Hypothalamus (tissue), 51 donors: ENCODE data around the gene PCDHGA8.
A peak's percentile ranks its signal among the peaks of the same experiment; 100 is the strongest.
"Not testable (repeated sequence)": the region's sequence is repeated elsewhere in the genome, so short reads cannot be mapped to it uniquely, and the experiment has no call there.

Experiments used
- DNase-seq, 51 donors: peaks; one replicate each; lab custom pipeline; 2025; lab: John Stamatoyannopoulos, UW

Gene PCDHGA8

DNA sequence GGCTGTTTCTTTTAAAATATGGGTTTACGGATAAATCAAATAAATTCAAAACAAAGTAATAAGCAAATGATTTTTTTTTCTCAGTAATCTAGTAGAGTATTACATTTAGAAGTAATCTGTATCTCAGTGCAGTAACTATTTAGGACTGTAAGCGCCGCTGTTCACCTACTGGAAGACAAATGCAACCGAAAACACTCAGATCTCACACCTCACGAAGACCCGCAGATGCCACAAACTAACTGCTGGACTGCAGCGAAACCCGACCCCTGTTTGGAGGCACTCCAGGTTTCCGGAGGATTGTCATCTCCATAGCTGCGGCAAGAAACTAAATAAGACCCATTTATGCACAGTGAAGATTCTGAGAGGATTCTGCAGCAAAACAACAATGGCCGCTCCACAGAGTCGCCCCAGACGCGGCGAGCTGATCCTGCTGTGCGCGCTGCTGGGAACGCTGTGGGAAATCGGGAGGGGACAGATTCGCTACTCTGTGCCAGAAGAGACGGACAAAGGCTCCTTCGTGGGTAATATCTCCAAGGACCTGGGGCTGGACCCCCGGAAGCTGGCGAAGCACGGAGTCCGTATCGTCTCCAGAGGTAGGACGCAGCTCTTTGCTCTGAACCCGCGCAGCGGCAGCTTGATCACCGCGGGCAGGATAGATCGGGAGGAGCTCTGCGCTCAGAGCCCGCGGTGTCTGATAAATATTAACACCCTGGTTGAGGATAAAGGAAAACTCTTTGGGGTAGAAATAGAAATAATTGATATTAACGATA is at the start of gene PCDHGA8:
Gene PCDHGA8, plus strand, starts transcription at position 205 of the 770 bp plus-strand sequence. Its CDS starts 181 bp downstream, at position 386.
- DNase-seq, result no peak

DNA sequence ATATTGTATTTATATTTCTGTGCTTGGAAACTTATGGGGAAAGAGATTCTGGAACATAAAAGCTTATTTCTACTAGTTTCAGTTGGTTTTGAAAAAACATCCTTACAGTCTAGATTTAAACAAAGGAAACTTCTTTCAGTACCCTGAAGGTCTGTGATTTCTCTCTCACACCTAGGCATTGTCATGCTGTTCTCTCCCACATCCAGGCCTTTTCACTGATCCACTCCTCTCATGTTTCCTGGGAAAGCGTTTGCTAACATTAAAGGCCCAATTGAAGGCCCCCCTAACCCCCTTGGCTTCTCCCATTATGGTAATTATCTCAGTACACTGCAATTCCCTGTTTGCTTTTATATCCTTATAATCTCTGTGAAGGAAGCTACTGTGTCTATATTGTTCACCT is 49.7 kb upstream of the PCDHGA8 start:
- DNase-seq, result no peak

DNA sequence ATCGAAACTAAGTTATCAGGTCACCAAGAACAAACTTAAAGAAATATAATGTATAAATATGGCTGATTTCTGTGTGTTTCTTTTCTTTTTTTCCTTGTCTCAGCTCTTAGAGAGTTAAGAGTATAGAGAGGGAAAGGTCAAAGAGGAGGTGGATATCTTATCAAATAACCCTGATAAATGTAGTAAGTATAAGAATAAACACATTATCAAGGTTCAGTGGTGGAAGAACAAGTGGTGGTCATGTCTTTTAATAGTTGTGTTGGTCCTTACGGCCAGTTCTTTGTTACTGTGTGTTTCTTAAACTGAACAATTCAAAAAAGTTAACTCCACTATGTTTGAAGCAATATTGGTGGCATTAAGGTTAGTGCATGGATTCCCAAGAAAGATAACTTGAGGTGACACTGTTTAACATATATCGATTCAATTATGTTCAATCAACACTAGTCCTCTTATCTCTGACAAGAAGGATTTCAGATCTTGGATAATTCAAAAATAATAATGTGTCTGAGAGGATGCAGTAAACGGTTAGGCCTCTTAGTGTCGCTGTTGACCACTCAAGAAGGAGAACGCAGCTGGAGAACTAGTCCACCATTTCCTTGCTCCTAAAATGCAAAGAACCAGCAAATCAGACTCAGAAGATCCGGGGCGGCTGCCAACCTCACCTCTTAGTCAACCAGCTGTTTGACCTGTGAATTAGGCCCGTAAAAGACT is 49.0 kb upstream of the PCDHGA8 start, which contains the start of gene PCDHGA3:
Gene PCDHGA3, plus strand, starts transcription at position 588 of the 711 bp plus-strand sequence. CDS start 205 bp downstream, outside the sequence.
- DNase-seq, result no peak

DNA sequence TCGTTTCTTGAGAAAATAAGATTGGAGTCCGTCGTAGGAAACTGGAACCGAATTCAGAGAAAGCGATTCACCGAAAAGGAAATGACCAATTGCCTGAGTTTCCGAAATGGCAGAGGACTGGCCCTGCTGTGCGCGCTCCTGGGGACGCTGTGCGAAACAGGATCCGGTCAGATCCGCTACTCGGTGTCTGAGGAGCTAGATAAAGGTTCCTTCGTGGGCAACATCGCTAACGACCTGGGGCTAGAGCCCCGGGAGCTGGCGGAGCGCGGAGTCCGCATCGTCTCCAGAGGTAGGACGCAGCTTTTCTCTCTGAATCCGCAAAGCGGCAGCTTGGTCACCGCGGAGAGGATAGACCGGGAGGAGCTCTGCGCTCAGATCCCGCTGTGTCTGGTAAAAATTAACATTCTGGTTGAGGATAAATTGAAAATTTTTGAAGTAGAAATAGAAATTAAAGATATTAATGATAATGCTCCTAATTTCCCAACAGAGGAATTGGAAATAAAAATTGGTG is 48.4 kb upstream of the PCDHGA8 start:
- DNase-seq, result no peak

DNA sequence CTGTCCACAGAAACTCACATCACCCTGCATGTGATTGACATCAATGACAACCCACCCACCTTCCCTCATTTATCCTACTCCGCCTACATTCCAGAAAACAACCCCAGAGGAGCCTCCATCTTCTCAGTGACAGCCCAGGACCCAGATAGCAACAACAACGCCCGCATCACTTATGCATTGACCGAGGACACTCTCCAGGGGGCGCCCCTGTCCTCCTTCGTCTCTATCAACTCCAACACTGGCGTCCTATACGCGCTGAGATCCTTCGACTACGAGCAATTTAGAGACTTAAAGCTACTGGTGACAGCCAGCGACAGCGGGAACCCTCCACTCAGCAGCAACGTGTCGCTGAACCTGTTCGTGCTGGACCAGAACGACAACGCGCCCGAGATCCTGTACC is 47.1 kb upstream of the PCDHGA8 start:
- DNase-seq, result no peak

DNA sequence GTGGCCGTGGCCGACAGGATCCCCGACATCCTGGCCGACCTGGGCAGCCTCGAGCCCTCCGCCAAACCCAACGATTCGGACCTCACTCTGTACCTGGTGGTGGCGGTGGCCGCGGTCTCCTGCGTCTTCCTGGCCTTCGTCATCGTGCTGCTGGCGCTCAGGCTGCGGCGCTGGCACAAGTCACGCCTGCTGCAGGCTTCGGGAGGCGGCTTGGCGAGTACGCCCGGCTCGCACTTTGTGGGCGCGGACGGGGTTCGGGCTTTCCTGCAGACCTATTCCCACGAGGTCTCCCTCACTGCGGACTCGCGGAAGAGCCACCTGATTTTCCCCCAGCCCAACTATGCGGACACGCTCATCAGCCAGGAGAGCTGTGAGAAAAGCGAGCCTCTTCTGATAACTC is 46.4 kb upstream of the PCDHGA8 start:
- not testable (repeated sequence) for DNase-seq

DNA sequence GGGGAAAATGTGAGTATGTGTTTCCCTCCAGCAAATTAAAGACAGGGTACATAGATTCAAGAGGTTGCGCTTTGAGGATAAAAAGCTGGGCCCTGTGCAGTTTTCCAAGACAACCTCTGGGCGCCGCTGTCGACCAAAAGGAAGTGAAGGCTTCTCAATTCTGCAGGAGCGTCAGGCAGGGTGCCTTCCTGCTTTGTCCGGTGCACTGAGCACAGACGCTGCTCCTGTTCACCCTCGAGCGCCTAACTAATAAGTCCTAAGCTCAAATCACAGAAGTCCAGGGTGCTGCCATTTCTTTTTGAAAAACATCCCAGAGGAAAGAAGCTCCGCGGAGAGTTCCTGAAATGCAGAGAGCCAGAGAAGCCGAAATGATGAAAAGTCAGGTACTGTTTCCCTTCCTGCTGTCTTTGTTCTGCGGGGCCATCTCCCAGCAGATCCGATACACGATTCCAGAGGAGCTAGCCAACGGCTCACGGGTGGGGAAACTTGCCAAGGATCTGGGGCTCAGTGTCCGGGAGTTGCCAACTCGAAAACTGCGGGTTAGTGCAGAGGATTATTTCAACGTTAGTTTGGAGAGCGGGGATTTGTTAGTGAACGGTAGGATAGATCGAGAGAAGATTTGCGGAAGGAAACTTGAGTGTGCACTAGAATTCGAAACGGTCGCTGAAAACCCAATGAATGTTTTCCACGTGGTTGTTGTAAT is 42.4 kb upstream of the PCDHGA8 start, which contains the start of gene PCDHGB1:
Gene PCDHGB1, plus strand, starts transcription at position 183 of the 703 bp plus-strand sequence. Its CDS starts 162 bp downstream, at position 345.
- DNase-seq, result peak in 7 of 51 donors; percentile 6 to 33 (median 16)

DNA sequence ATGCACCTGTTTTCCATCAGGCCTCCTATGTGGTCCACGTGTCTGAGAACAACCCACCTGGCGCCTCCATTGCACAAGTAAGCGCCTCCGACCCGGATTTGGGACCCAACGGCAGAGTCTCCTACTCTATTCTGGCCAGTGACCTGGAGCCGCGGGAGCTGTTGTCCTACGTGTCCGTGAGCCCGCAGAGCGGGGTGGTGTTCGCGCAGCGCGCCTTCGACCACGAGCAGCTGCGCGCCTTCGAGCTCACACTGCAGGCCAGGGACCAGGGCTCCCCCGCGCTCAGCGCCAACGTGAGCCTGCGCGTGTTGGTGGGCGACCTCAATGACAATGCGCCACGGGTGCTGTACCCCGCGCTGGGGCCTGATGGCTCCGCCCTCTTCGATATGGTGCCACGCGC is 40.8 kb upstream of the PCDHGA8 start:
- no peak for DNase-seq

DNA sequence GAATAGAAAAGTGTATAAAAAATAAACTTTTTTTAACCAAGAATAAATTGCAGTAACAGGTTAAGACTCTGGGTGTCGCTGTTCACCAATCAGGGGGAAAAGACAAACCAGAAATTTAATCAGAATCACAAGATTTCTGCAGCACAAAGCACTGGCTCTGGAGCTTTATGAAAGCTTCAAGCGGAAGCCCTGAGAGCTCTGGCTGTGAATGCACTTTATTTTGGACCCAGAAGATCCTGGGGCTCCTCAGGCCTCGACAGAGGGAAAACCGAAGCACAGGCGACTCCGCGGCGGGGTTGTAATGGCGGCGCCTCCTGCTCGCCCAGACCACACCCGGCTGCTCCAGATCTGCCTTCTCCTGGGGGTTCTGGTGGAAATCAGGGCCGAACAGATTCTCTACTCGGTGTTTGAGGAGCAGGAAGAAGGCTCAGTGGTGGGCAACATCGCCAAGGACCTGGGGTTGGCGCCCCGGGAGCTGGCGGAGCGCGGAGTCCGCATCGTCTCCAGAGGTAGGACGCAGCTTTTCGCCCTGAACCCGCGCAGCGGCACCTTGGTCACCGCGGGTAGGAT is 37.4 kb upstream of the PCDHGA8 start, which contains the start of gene PCDHGA4:
Gene PCDHGA4, plus strand, starts transcription at position 122 of the 570 bp plus-strand sequence. Its CDS starts 87 bp downstream, at position 209.
- DNase-seq, result no peak

DNA sequence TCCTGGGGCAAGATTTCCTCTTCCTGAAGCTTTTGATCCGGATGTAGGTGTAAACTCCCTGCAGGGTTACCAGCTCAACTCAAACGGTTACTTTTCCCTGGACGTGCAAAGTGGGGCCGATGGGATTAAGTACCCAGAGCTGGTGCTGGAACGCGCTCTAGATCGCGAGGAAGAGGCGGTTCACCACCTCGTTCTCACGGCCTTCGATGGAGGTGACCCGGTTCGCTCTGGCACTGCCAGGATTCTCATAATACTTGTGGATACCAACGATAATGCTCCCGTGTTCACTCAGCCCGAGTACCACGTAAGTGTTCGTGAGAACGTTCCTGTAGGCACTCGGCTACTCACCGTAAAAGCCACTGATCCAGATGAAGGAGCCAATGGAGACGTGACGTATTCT is 36.8 kb upstream of the PCDHGA8 start:
- DNase-seq, result no peak

DNA sequence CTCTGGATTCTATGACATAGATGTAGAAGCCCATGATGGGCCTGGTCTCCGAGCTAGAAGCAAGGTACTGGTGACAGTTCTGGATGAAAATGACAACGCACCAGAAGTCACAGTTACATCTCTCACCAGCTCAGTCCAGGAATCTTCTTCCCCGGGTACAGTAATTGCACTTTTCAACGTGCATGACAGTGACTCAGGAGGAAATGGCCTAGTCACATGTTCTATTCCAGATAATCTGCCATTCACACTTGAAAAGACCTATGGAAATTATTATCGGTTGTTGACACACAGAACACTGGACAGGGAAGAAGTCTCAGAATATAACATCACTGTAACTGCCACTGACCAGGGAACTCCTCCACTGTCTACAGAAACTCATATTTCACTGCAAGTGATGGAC is 36.3 kb upstream of the PCDHGA8 start:
- DNase-seq, result no peak

DNA sequence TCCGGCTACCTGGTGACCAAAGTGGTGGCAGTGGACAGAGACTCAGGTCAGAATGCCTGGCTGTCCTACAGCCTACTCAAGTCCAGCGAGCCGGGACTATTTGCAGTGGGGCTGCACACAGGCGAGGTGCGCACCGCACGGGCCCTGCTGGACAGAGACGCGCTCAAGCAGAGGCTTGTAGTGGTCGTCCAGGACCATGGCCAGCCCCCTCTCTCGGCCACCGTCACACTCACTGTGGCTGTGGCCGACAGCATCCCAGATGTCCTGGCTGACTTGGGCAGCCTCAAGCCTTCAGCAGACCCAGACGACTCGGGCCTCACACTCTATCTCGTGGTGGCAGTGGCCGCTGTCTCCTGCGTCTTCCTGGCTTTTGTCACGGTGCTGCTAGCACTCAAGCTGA is 35.5 kb upstream of the PCDHGA8 start:
- DNase-seq, result no peak

DNA sequence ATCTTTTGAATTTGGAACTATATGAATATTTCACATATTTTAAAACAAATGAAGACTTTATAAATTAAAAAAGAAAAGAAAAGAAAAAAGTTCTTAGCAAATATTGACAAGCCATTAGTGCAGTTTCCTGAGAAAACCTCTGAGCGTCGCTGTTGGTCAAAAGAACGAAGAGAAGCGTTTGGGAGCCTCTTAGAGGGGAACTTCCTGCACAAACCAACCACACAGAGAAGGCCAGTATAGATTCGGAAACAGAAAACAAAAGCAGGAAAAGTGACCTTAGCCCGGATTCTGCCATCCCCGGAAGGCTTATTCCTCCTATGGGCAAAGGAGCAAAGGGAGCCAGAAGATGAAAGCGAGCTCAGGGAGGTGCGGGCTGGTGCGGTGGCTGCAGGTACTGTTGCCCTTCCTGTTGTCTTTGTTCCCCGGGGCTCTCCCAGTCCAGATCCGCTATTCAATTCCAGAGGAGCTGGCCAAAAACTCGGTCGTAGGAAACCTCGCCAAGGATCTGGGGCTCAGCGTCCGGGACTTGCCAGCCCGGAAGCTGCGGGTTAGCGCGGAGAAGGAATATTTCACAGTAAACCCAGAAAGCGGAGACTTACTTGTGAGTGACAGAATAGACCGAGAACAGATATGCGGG is 32.5 kb upstream of the PCDHGA8 start, which contains the start of gene PCDHGB2:
Gene PCDHGB2, plus strand, starts transcription at position 205 of the 637 bp plus-strand sequence. Its CDS starts 142 bp downstream, at position 347.
- no peak for DNase-seq

DNA sequence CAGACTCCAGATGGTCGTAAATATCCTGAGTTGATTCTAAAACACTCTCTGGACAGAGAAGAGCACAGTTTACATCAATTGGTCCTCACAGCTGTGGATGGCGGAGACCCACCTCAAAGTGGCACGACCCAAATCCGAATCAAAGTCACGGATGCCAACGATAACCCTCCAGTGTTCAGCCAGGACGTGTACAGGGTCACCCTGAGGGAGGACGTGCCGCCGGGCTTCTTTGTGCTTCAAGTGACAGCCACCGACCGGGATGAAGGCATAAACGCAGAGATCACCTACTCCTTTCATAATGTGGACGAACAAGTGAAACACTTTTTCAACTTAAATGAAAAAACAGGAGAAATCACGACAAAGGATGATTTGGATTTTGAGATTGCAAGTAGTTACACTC is 31.7 kb upstream of the PCDHGA8 start:
- no peak for DNase-seq

DNA sequence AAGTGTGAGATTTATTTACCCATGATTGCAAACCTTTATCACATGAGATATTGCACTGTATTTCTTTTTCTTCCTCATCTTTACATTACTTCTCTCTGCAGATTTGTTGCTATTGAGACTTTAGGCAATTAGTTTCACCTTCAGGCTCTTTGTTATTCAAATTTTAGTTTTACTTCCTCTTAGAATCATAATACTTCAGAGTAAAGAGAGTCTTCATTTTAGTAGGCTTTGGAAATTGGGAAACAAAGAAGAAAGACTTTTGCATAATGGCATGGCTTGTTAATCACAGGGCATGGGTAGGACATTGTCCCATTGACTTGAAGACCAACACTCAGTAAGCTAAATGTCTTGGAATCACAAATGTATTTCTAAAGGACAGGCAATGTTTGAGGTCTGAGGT is 29.7 kb upstream of the PCDHGA8 start:
- no peak for DNase-seq

DNA sequence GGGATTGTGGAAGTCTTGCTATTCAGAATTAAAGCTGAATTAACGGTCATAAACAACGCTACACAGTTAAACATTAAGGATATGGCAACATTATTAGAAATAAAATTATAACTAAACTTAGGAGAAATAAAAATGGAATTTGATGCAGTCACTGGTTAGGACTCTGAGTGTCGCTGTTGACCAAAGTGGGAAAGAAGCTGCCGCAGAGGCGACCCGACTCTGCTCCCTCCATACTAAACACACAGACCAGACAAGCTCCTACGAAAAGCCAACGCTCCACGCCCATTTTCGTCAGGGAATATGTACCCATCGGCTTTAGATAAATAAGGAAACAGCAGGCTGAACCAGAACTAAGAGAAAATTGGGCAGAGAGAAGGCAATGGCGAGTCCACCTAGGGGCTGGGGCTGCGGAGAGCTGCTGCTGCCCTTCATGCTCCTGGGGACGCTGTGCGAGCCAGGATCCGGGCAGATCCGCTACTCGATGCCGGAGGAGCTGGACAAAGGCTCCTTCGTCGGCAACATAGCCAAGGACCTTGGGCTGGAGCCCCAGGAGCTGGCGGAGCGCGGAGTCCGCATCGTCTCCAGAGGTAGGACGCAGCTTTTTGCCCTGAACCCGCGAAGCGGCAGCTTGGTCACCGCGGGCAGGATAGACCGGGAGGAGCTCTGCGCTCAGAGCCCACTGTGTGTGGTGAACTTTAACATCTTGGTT is 28.3 kb upstream of the PCDHGA8 start, which contains the start of gene PCDHGA5:
Gene PCDHGA5, plus strand, starts transcription at position 211 of the 709 bp plus-strand sequence. Its CDS starts 169 bp downstream, at position 380.
- no peak for DNase-seq

DNA sequence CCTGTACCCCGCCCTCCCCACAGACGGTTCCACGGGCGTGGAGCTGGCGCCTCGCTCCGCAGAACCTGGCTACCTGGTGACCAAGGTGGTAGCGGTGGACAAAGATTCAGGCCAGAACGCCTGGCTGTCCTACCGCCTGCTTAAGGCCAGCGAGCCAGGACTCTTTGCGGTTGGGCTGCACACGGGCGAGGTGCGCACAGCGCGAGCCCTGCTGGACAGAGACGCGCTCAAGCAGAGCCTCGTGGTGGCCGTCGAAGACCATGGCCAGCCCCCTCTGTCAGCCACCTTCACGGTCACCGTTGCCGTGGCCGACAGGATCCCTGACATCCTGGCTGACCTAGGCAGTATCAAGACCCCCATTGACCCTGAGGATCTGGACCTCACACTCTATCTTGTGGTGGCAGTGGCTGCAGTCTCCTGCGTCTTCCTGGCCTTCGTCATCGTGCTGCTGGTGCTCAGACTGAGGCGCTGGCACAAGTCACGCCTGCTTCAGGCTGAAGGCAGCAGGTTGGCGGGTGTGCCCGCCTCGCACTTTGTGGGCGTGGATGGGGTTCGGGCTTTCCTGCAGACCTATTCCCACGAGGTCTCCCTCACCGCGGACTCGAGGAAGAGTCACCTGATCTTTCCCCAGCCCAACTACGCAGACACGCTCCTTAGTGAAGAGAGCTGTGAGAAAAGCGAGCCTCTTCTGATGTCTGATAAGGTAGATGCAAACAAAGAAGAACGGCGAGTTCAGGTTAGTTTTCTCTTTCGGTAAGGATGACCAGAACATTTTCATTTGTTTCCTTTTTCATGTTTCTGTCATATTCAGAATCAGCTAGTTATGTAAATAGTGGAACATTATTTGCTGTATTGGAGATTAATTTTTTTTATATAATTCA is 26.2 kb upstream of the PCDHGA8 start:
- DNase-seq, result no peak
